Measurements from ENCODE around the gene HOXA3. TPM values are rescaled to one million over a fixed set of nuclear protein-coding genes. Genes with fewer than 3 reads are reported as not detected.

HOXA3 gene
- total RNA-seq, 1 experiment from 2014 or later = 9.2 TPM

- Histone ChIP-seq H3K4me2 (ENCODE audit: low read length) (peak overlapping the region; percentile 39), H3K9me2 (ENCODE audit: insufficient read depth) (no peaks in the 10 kb centered on the region), H4K20me1 (ENCODE audit: insufficient read depth) (no peaks in the 10 kb centered on the region), H3K9me3 (ENCODE audit: control insufficient read depth in 1 of 2, insufficient read depth in 1 of 2, low read depth in 1 of 2, low read length in 2 of 2) (no peaks in the 10 kb centered on the region), H3K27ac (ENCODE audit: low read depth, low read length) (no peak overlapping the region), H2AFZ (ENCODE audit: low read depth, low read length, poor library complexity, severe bottlenecking) (peak overlapping the region; percentile 97), H3K79me2 (ENCODE audit: insufficient read depth, low read length) (no peaks in the 10 kb centered on the region), H3K9ac (ENCODE audit: low read length) (no peak overlapping the region), H3K4me3 (replicated peaks in 1 of 2; ENCODE audit: low read depth in 1 of 2, low read length in 2 of 2) (no peak overlapping the region), H3K27me3 (ENCODE audit: insufficient read depth, low read length) (no peaks in the 10 kb centered on the region), H3K4me1 (ENCODE audit: control insufficient read depth in 1 of 2, insufficient read depth in 2 of 2, low read length in 2 of 2) (peaks cover 0 to 10% of the 10 kb centered on the region in 2 experiments; a peak in 2 of 4 replicates), H3K36me3 (ENCODE audit: control insufficient read depth in 1 of 2, insufficient read depth in 2 of 2, low read length in 2 of 2) (no peaks in the 10 kb centered on the region)
- ChIA-PET RAD21 (ENCODE audit: low non-redundant PET in 1 of 2, low total read pairs in 2 of 2, uncharacterized antibody in 2 of 2, unreplicated experiment in 2 of 2) (no interaction called here), CTCF (no interaction called here), POLR2A (no interaction called here)
- ATAC-seq = peak; percentile 44; the same call in 1 of the 2 replicates
- intact Hi-C loops (cut with micrococcal nuclease) = no loop called here
- DNase-seq (ENCODE audit: low read depth, low spot score) = no peak
- TF ChIP-seq EZH2 (IDR thresholded peaks at IDR 0.05) (no peak), ZNF274 (IDR thresholded peaks at IDR 0.05; ENCODE audit: low read depth, low read length) (no peak), CTCF (IDR thresholded peaks at IDR 0.05 in 2 of 3, conservative IDR thresholded peaks at IDR 0.05 in 1 of 3; ENCODE audit: borderline replicate concordance in 1 of 3, insufficient read depth in 1 of 3, low read depth in 2 of 3, low read length in 2 of 3) (no peak), CEBPB (IDR thresholded peaks at IDR 0.05; ENCODE audit: low read depth) (no peak), FOSL1 (IDR thresholded peaks at IDR 0.05; ENCODE audit: low read depth) (no peak), TCF7L2 (IDR thresholded peaks at IDR 0.05; ENCODE audit: borderline replicate concordance, extremely low read depth, insufficient read depth, insufficient read length) (no peak), SP1 (IDR thresholded peaks at IDR 0.05; ENCODE audit: low read depth) (no peak), POLR2A (IDR thresholded peaks at IDR 0.05; ENCODE audit: borderline replicate concordance, extremely low read depth, insufficient read depth, insufficient read length) (no peak), POLR2AphosphoS5 (IDR thresholded peaks at IDR 0.05; ENCODE audit: low read depth, low read length) (no peak), JUND (IDR thresholded peaks at IDR 0.05) (no peak), EZH2phosphoT487 (IDR thresholded peaks at IDR 0.05; ENCODE audit: borderline replicate concordance) (no peak), ATF3 (IDR thresholded peaks at IDR 0.05) (no peak), SRF (IDR thresholded peaks at IDR 0.05; ENCODE audit: low read depth) (no peak)
- BruUV-seq (replicated peaks) = no TSS peak
Observed at GRCh38 chr7:27065709-27066108, 86.7 kb downstream of the HOXA3 start.

Measured in HCT116 (cell line).